Measurements from ENCODE around the gene ADAM15. TPM values are rescaled to one million over a fixed set of nuclear protein-coding genes. Genes with fewer than 3 reads are reported as not detected.

ADAM15 gene
- total and polyA plus RNA-seq, 7 experiments from 2014 or later, result 5.8 to 53.7 (median 27.9) TPM

GRCh38 chr1:155044365-155044764, 6.8 kb upstream of the ADAM15 start:
- H3K4me3 ChIP-seq (ENCODE audit: low read length), result no peak overlapping the region
- DNase-seq (no peak), ATAC-seq (no peak)
- POLR2A ChIA-PET, result interaction anchor here (1.1 to 2.6 kb wide), 3 partner anchors 17 to 74 kb away, joined by 3 to 7 read pairs (median 3); partner anchors contain the start of gene SHC1
- CTCF ChIA-PET, result interaction anchor here (0.6 to 8.5 kb wide), 16 partner anchors 9 to 92 kb away, joined by 3 to 138 read pairs (median 5); partner anchors contain the start of gene PBXIP1
- no peaks in the 10 kb centered on the region for H3K27me3 ChIP-seq (ENCODE audit: control insufficient read depth in 2 of 2, insufficient read depth in 2 of 2, low read length in 2 of 2)
- peak overlapping the region in 1 of 9 donors; percentile 42 for H3K27ac Mint-ChIP-seq
- no peaks in the 10 kb centered on the region for H3K9me3 ChIP-seq (ENCODE audit: control insufficient read depth in 2 of 3, low read length in 3 of 3)
- no peak overlapping the region for H3K27ac ChIP-seq (ENCODE audit: low read depth, low read length)
- no peaks in the 10 kb centered on the region for H3K4me1 ChIP-seq (ENCODE audit: control insufficient read depth in 2 of 2, insufficient read depth in 2 of 2, low read length in 2 of 2)
- no peaks in the 10 kb centered on the region for H3K9me3 Mint-ChIP-seq
- H3K4me1 Mint-ChIP-seq, result peaks cover 4 to 16% (median 8%) of the 10 kb centered on the region in 7 donors
- no peak overlapping the region for H3K4me3 Mint-ChIP-seq
- H3K36me3 Mint-ChIP-seq, result no peaks in the 10 kb centered on the region
- no peaks in the 10 kb centered on the region for H3K36me3 ChIP-seq (ENCODE audit: control insufficient read depth in 2 of 3, insufficient read depth in 3 of 3, low read length in 3 of 3)
- intact Hi-C loops (cut with micrococcal nuclease), result no loop called here
- H3K27me3 Mint-ChIP-seq, result peaks cover 0 to 4% (median 0%) of the 10 kb centered on the region in 5 donors

GRCh38 chr1:155044812-155045657, 6.1 kb upstream of the ADAM15 start:
- ATAC-seq (peak; percentile 96), DNase-seq (peak in 7 of 9 donors; percentile 49 to 70 (median 58))
- H3K27ac Mint-ChIP-seq, result peak overlapping the region in 1 of 9 donors; percentile 52
- Histone ChIP-seq H3K36me3 (ENCODE audit: control insufficient read depth in 2 of 3, insufficient read depth in 3 of 3, low read length in 3 of 3) (no peaks in the 10 kb centered on the region), H3K27ac (ENCODE audit: low read depth, low read length) (no peak overlapping the region), H3K4me1 (ENCODE audit: control insufficient read depth in 2 of 2, insufficient read depth in 2 of 2, low read length in 2 of 2) (no peaks in the 10 kb centered on the region), H3K9me3 (ENCODE audit: control insufficient read depth in 2 of 3, low read length in 3 of 3) (no peaks in the 10 kb centered on the region), H3K4me3 (ENCODE audit: low read length) (no peak overlapping the region), H3K27me3 (ENCODE audit: control insufficient read depth in 2 of 2, insufficient read depth in 2 of 2, low read length in 2 of 2) (no peaks in the 10 kb centered on the region)
- CTCF ChIA-PET, result interaction anchor here (0.6 to 8.5 kb wide), 19 partner anchors 8 to 254 kb away, joined by 3 to 138 read pairs (median 5); partner anchors contain the start of gene PBXIP1
- H3K4me1 Mint-ChIP-seq, result peaks cover 4 to 21% (median 14%) of the 10 kb centered on the region in 7 donors
- H3K36me3 Mint-ChIP-seq, result no peaks in the 10 kb centered on the region
- POLR2A ChIA-PET, result interaction anchor here (1.0 to 2.6 kb wide), 3 partner anchors 16 to 75 kb away, joined by 3 to 7 read pairs (median 3); partner anchors contain the start of gene SHC1
- H3K9me3 Mint-ChIP-seq, result no peaks in the 10 kb centered on the region
- H3K4me3 Mint-ChIP-seq, result no peak overlapping the region
- H3K27me3 Mint-ChIP-seq, result peaks cover 0 to 4% (median 0%) of the 10 kb centered on the region in 5 donors
- intact Hi-C loops (cut with micrococcal nuclease), result loop anchor here (1.0 kb wide), 3 partner anchors 16 to 40 kb away; no protein-coding TSS in a partner anchor

GRCh38 chr1:155048449-155049334, 2.4 kb upstream of the ADAM15 start:
- Mint-ChIP-seq H3K9me3 (no peaks in the 10 kb centered on the region), H3K27me3 (no peaks in the 10 kb centered on the region), H3K4me3 (peak overlapping the region in 4 of 10 donors; percentile 25 to 58 (median 36)), H3K36me3 (no peaks in the 10 kb centered on the region), H3K4me1 (peaks cover 22 to 44% (median 31%) of the 10 kb centered on the region in 7 donors), H3K27ac (peak overlapping the region in 2 of 9 donors; percentile 1 to 10)
- no peaks in the 10 kb centered on the region for H3K27me3 ChIP-seq (ENCODE audit: control insufficient read depth in 2 of 2, insufficient read depth in 2 of 2, low read length in 2 of 2)
- H3K4me1 ChIP-seq (ENCODE audit: control insufficient read depth in 2 of 2, insufficient read depth in 2 of 2, low read length in 2 of 2), result peaks cover 5 to 13% of the 10 kb centered on the region in 2 donors
- H3K36me3 ChIP-seq (ENCODE audit: control insufficient read depth in 2 of 3, insufficient read depth in 3 of 3, low read length in 3 of 3), result no peaks in the 10 kb centered on the region
- POLR2A ChIA-PET, result interaction anchor here (1.2 to 1.6 kb wide), 2 partner anchors 17 to 69 kb away, joined by 3 read pairs; no protein-coding TSS in a partner anchor
- H3K4me3 ChIP-seq (ENCODE audit: low read length), result no peak overlapping the region
- intact Hi-C loops (cut with micrococcal nuclease), result no loop called here
- ATAC-seq (no peak), DNase-seq (no peak)
- CTCF ChIA-PET, result interaction anchor here (0.7 to 8.5 kb wide), 5 partner anchors 10 to 37 kb away, joined by 3 to 138 read pairs (median 4); no protein-coding TSS in a partner anchor
- H3K27ac ChIP-seq (ENCODE audit: low read depth, low read length), result no peak overlapping the region
- H3K9me3 ChIP-seq (ENCODE audit: control insufficient read depth in 2 of 3, low read length in 3 of 3), result no peaks in the 10 kb centered on the region

- Histone ChIP-seq H3K9me3 (ENCODE audit: control insufficient read depth in 2 of 3, low read length in 3 of 3) (no peaks in the 10 kb centered on the region), H3K4me1 (ENCODE audit: control insufficient read depth in 2 of 2, insufficient read depth in 2 of 2, low read length in 2 of 2) (peaks cover 5 to 13% of the 10 kb centered on the region in 2 donors), H3K27me3 (ENCODE audit: control insufficient read depth in 2 of 2, insufficient read depth in 2 of 2, low read length in 2 of 2) (no peaks in the 10 kb centered on the region), H3K27ac (ENCODE audit: low read depth, low read length) (peak overlapping the region; percentile 68), H3K4me3 (ENCODE audit: low read length) (peak overlapping the region; percentile 59), H3K36me3 (ENCODE audit: control insufficient read depth in 2 of 3, insufficient read depth in 3 of 3, low read length in 3 of 3) (no peaks in the 10 kb centered on the region)
- Mint-ChIP-seq H3K27ac (peak overlapping the region; percentile 34 to 69 (median 60)), H3K4me3 (peak overlapping the region; percentile 64 to 90 (median 87)), H3K9me3 (no peaks in the 10 kb centered on the region), H3K27me3 (no peaks in the 10 kb centered on the region), H3K36me3 (no peaks in the 10 kb centered on the region), H3K4me1 (peaks cover 18 to 38% (median 30%) of the 10 kb centered on the region in 7 donors)
- no peak for DNase-seq
- intact Hi-C loops (cut with micrococcal nuclease), result loop anchor here (2.0 to 5.0 kb wide), 3 partner anchors 33 to 778 kb away; partner anchors contain the start of gene HAX1 (in 1 of the 2)
- CTCF ChIA-PET, result interaction anchor here (1.3 to 1.8 kb wide), 5 partner anchors 8 to 35 kb away, joined by 4 to 8 read pairs (median 4); no protein-coding TSS in a partner anchor
- no peak for ATAC-seq
- POLR2A ChIA-PET, result interaction anchor here (1.2 to 1.4 kb wide), 5 partner anchors 8 to 67 kb away, joined by 3 to 5 read pairs (median 3); partner anchors contain the start of gene FLAD1
Measured at GRCh38 chr1:155049651-155050559, 1.2 kb upstream of the ADAM15 start.

GRCh38 chr1:155051342-155051776, 243 bp downstream of the ADAM15 start:
- Histone ChIP-seq H3K27me3 (ENCODE audit: control insufficient read depth in 2 of 2, insufficient read depth in 2 of 2, low read length in 2 of 2) (no peaks in the 10 kb centered on the region), H3K4me1 (ENCODE audit: control insufficient read depth in 2 of 2, insufficient read depth in 2 of 2, low read length in 2 of 2) (peaks cover 5 to 13% of the 10 kb centered on the region in 2 donors), H3K4me3 (ENCODE audit: low read length) (peak overlapping the region; percentile 66), H3K27ac (ENCODE audit: low read depth, low read length) (peak overlapping the region; percentile 72), H3K9me3 (ENCODE audit: control insufficient read depth in 2 of 3, low read length in 3 of 3) (no peaks in the 10 kb centered on the region), H3K36me3 (ENCODE audit: control insufficient read depth in 2 of 3, insufficient read depth in 3 of 3, low read length in 3 of 3) (peaks cover 0 to 10% (median 0%) of the 10 kb centered on the region in 3 experiments)
- Mint-ChIP-seq H3K4me1 (peaks cover 14 to 31% (median 23%) of the 10 kb centered on the region in 7 donors), H3K9me3 (no peaks in the 10 kb centered on the region), H3K27me3 (no peaks in the 10 kb centered on the region), H3K27ac (peak overlapping the region in 4 of 9 donors; percentile 20 to 63 (median 34)), H3K36me3 (peaks cover 0 to 4% (median 0%) of the 10 kb centered on the region in 5 donors), H3K4me3 (peak overlapping the region; percentile 74 to 91 (median 82))
- peak; percentile 3 for ATAC-seq
- DNase-seq, result no peak
- CTCF ChIA-PET, result interaction anchor here (0.6 to 2.6 kb wide), 13 partner anchors 8 to 49 kb away, joined by 3 to 11 read pairs (median 4); no protein-coding TSS in a partner anchor
- intact Hi-C loops (cut with micrococcal nuclease), result loop anchor here (1.0 to 5.0 kb wide), 6 partner anchors 34 to 779 kb away; partner anchors contain the start of genes CKS1B (in 2 of the 2) and HAX1 (in 1 of the 2)
- POLR2A ChIA-PET, result interaction anchor here (0.7 to 1.4 kb wide), 9 partner anchors 8 to 68 kb away, joined by 3 to 6 read pairs (median 3); partner anchors contain the start of gene FLAD1
